Glutamatergic neuron (in vitro differentiated cells): ENCODE results near the gene SMO. TPM values are rescaled to one million over a fixed set of nuclear protein-coding genes. Genes with fewer than 3 reads are reported as not detected.

ENCODE experiments used
- DNase-seq: peaks from one replicate; pipeline ENCODE4 v3.0.0; 2022
- H3K27ac Mint-ChIP-seq: one replicate; pipeline ENCODE4 v1.8.0; 2020; ENCODE audit warnings: mild to moderate bottlenecking, mixed read lengths, inconsistent platforms; ENCODE audit not compliant: unreplicated experiment
- H3K27me3 Mint-ChIP-seq: one replicate; pipeline ENCODE4 v1.8.0; 2020; ENCODE audit warnings: mild to moderate bottlenecking, moderate library complexity, mixed read lengths, inconsistent platforms; ENCODE audit not compliant: unreplicated experiment
- H3K36me3 Mint-ChIP-seq: one replicate; pipeline ENCODE4 v1.8.0; 2020; ENCODE audit warnings: mild to moderate bottlenecking, mixed read lengths, inconsistent platforms; ENCODE audit not compliant: unreplicated experiment
- H3K4me1 Mint-ChIP-seq: one replicate; pipeline ENCODE4 v1.8.0; 2020; ENCODE audit warnings: mild to moderate bottlenecking, low read depth, mixed read lengths, inconsistent platforms; ENCODE audit not compliant: unreplicated experiment
- H3K4me3 Mint-ChIP-seq: one replicate; pipeline ENCODE4 v1.8.0; 2020; ENCODE audit warnings: mild to moderate bottlenecking, mixed read lengths, inconsistent platforms; ENCODE audit not compliant: unreplicated experiment
- H3K9me3 Mint-ChIP-seq: one replicate; pipeline ENCODE4 v1.8.0; 2020; ENCODE audit warnings: mild to moderate bottlenecking, moderate library complexity, mixed read lengths, inconsistent platforms; ENCODE audit not compliant: unreplicated experiment
- total RNA-seq: library from RNA; stranded (reverse); fragmentation: NEBNext Ultra II Directional; extraction: Animal tissue kit (Norgen Biotek cat#: 25700); gene quantifications from one replicate; pipeline ENCODE4 v1.2.1, GENCODE V29; 2021; ENCODE audit not compliant: unreplicated experiment
- TF ChIP-seq, protein P1 (sequence below): fragments of 200-600 bp; sonication (generic); IDR thresholded peaks from one replicate; pipeline ENCODE4 v1.5.0; 2021; ENCODE audit not compliant: partially characterized antibody, unreplicated experiment

The SMO gene
- total RNA-seq, 1 donor from 2014 or later: 5.9 TPM

DNA sequence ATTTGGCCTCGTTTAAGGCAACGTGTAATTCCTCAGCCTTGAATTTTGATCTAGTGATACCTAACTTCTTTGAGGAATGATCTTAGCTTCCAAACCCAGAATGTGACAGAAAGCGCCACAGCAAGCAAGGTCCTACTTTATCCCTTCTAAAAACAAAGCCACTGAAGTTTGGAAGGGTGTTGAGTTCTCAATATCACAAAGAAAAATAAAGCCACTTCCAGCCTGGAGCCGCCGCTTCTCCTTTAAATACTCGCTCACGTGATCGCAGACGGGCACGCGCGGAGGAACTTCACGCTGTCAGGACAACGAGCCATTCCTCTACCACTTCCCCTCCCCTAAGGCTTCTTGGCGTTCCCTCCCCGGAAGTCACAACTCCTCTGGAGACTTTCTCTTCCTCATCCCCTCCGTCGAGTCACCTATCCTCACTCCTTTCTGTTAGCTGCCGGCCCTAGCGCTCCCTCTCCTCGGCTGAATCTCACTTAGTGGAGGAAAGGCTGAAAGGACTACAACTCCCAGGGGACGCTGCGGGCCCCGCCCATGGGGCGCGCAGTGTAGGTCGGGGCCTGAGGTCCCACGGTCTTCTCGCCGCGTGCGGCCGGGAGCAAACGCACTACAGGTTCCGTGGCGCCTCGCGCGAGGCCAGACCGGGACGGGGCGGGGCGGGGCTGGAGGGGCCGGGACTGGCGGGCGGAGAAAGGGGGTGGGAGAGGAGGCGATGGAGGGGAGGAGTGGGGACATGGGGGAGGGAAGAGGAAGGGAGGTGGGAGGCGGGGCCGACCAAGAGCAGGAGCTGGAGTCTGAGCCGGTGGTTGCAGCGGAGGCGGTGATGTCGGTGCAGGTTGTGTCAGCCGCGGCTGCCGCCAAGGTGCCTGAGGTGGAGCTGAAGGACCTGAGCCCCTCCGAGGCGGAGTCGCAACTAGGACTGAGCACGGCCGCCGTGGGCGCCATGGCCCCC is 36.1 kb downstream of the SMO start, which contains the start of gene AHCYL2:
TSS of gene AHCYL2 (plus strand) at position 780 of the 955 bp plus-strand sequence.
- Mint-ChIP-seq H3K4me3 (peak within 1 kb of the TSS; percentile 100), H3K4me1 (peaks cover 11% of the 10 kb centered on the region), H3K9me3 (peaks cover 9% of the 10 kb centered on the region), H3K27me3 (peaks cover 4% of the 10 kb centered on the region), H3K36me3 (no peaks in the 10 kb centered on the region), H3K27ac (peak within 1 kb of the TSS; percentile 97)
- TF ChIP-seq, protein P1, sequence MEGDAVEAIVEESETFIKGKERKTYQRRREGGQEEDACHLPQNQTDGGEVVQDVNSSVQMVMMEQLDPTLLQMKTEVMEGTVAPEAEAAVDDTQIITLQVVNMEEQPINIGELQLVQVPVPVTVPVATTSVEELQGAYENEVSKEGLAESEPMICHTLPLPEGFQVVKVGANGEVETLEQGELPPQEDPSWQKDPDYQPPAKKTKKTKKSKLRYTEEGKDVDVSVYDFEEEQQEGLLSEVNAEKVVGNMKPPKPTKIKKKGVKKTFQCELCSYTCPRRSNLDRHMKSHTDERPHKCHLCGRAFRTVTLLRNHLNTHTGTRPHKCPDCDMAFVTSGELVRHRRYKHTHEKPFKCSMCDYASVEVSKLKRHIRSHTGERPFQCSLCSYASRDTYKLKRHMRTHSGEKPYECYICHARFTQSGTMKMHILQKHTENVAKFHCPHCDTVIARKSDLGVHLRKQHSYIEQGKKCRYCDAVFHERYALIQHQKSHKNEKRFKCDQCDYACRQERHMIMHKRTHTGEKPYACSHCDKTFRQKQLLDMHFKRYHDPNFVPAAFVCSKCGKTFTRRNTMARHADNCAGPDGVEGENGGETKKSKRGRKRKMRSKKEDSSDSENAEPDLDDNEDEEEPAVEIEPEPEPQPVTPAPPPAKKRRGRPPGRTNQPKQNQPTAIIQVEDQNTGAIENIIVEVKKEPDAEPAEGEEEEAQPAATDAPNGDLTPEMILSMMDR: no peak
- DNase-seq: peak; percentile 96

DNA sequence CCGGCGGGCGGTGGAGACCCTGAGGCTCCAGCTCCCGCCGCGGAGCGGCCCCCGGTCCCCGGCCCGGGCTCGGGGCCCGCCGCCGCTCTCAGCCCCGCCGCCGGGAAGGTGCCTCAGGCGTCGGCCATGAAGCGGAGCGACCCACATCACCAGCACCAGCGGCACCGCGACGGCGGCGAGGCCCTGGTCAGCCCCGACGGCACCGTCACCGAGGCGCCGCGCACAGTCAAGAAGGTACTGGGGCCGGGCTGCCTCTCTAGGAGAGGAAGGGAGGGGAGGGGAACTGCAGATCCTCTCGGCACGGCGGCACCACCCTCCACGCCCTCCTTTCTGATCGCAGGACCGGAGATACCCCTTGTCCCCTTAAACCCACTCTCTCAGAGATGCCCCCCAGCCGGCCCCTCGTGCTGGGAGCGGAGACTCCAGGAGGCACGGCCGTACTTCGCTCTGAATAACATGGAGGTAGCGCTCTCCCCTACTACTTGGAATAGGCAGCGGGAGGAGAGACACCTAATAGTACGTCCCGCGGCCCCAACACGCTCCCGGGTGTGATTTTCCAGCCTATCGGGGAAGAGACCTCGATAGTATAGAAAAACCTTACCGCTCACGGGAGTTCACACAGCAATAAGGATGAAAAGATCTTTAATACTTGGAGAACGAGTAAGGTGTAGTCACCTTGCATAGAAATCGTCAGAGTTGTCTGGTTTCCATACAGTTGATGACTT is 36.9 kb downstream of the SMO start:
- no peak overlapping the region for H3K27ac Mint-ChIP-seq
- peaks cover 9% of the 10 kb centered on the region for H3K9me3 Mint-ChIP-seq
- DNase-seq: peak; percentile 67
- H3K27me3 Mint-ChIP-seq: peaks cover 4% of the 10 kb centered on the region
- peaks cover 11% of the 10 kb centered on the region for H3K4me1 Mint-ChIP-seq
- H3K36me3 Mint-ChIP-seq: no peaks in the 10 kb centered on the region
- H3K4me3 Mint-ChIP-seq: peak overlapping the region; percentile 85
- TF ChIP-seq, protein P1: no peak

DNA sequence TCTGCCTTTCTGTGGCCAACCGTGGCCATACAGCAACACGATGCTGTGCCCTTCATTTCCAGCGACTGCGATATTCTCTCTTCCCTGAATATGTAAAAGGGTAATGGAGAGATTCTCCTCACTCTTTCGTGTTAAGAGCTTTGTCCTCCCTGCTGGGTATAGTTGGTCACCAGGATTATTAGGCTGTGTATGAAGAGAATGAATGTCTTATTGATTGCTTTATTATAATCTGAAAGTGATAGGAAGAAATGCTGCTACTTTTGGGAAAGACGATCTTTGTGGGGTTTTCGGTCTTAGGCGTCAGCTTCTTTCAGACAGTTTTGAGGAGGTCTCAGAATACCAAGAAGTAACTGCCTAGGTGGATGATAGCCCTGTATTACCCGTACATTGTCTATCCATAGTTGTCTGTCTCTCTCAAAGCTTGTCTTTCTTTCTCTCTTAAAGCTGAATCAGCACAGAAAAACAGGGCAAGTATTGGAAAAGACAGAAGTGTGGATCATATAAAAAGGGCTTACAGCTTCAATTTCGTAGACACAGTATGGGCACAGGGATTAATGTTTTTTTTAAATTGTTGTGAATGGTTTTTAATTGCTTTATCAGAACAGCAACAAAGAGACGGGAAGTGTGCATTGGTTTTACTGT is 37.6 kb downstream of the SMO start:
- Mint-ChIP-seq H3K36me3 (no peaks in the 10 kb centered on the region), H3K27me3 (peaks cover 4% of the 10 kb centered on the region), H3K9me3 (peaks cover 9% of the 10 kb centered on the region), H3K4me1 (peaks cover 11% of the 10 kb centered on the region), H3K27ac (no peak overlapping the region), H3K4me3 (peak overlapping the region; percentile 85)
- TF ChIP-seq, protein P1: no peak
- DNase-seq: no peak

- H3K4me1 Mint-ChIP-seq: peaks cover 7% of the 10 kb centered on the region
- TF ChIP-seq, protein P1: no peak
- no peak for DNase-seq
- H3K4me3 Mint-ChIP-seq: no peak overlapping the region
- H3K36me3 Mint-ChIP-seq: no peaks in the 10 kb centered on the region
- H3K9me3 Mint-ChIP-seq: peaks cover 6% of the 10 kb centered on the region
- no peak overlapping the region for H3K27ac Mint-ChIP-seq
- H3K27me3 Mint-ChIP-seq: peaks cover 4% of the 10 kb centered on the region
These were observed 39.5 kb downstream of the SMO start for GRCh38 chr7:129227646-129228578.
